ENCODE data around the gene ITPR1.
"Not testable (repeated sequence)": the region's sequence is repeated elsewhere in the genome, so short reads cannot be mapped to it uniquely, and the experiment has no call there.

Gene ITPR1

GRCh38 chr3:4493014-4493940 lies at the start of gene ITPR1:
Gene ITPR1, plus strand, starts transcription at chr3:4493348. Its CDS starts 23,144 bp downstream, at chr3:4516492.
- peak; percentile 92 to 99 for DNase-seq (ENCODE audit: low read depth in 2 of 2)

GRCh38 chr3:4447295-4447999 lies 45.7 kb upstream of the ITPR1 start:
- no peak for DNase-seq (ENCODE audit: low read depth in 2 of 2)

GRCh38 chr3:4448187-4448586 lies 45.0 kb upstream of the ITPR1 start:
- no peak for DNase-seq (ENCODE audit: low read depth in 2 of 2)

GRCh38 chr3:4449043-4449805 lies 43.9 kb upstream of the ITPR1 start:
- DNase-seq (ENCODE audit: low read depth in 2 of 2) = no peak

GRCh38 chr3:4454142-4454541 lies 39.0 kb upstream of the ITPR1 start:
- no peak for DNase-seq (ENCODE audit: low read depth in 2 of 2)

GRCh38 chr3:4456780-4457179 lies 36.4 kb upstream of the ITPR1 start:
- not testable (repeated sequence) for DNase-seq (ENCODE audit: low read depth in 2 of 2)

- no peak for DNase-seq (ENCODE audit: low read depth in 2 of 2)
Measured at GRCh38 chr3:4458961-4459360, 34.2 kb upstream of the ITPR1 start.

GRCh38 chr3:4460334-4460733 lies 32.8 kb upstream of the ITPR1 start:
- no peak for DNase-seq (ENCODE audit: low read depth in 2 of 2)

GRCh38 chr3:4461468-4462090 lies 31.6 kb upstream of the ITPR1 start:
- DNase-seq (ENCODE audit: low read depth in 2 of 2) = no peak

GRCh38 chr3:4462369-4463040 lies 30.6 kb upstream of the ITPR1 start:
- DNase-seq (ENCODE audit: low read depth in 2 of 2) = no peak

- no peak for DNase-seq (ENCODE audit: low read depth in 2 of 2)
Measured at GRCh38 chr3:4464576-4464975, 28.6 kb upstream of the ITPR1 start.

GRCh38 chr3:4466741-4467521 lies 26.2 kb upstream of the ITPR1 start, which contains the start of gene SUMF1:
Gene SUMF1, minus strand, starts transcription at chr3:4467269. Its CDS starts 24 bp downstream, at chr3:4467245.
- peak; percentile 56 to 57 for DNase-seq (ENCODE audit: low read depth in 2 of 2)

GRCh38 chr3:4467522-4467867 lies 25.7 kb upstream of the ITPR1 start:
- no peak for DNase-seq (ENCODE audit: low read depth in 2 of 2)

- DNase-seq (ENCODE audit: low read depth in 2 of 2) = no peak
Measured at GRCh38 chr3:4471907-4472306, 21.2 kb upstream of the ITPR1 start.

- DNase-seq (ENCODE audit: low read depth in 2 of 2) = no peak
Measured at GRCh38 chr3:4472312-4472711, 20.8 kb upstream of the ITPR1 start.

- DNase-seq (ENCODE audit: low read depth in 2 of 2) = no peak
Measured at GRCh38 chr3:4472766-4473165, 20.4 kb upstream of the ITPR1 start.

GRCh38 chr3:4474683-4475490 lies 18.3 kb upstream of the ITPR1 start:
- no peak for DNase-seq (ENCODE audit: low read depth in 2 of 2)

GRCh38 chr3:4475804-4476203 lies 17.3 kb upstream of the ITPR1 start:
- no peak for DNase-seq (ENCODE audit: low read depth in 2 of 2)

- DNase-seq (ENCODE audit: low read depth in 2 of 2) = no peak
Measured at GRCh38 chr3:4476496-4476895, 16.7 kb upstream of the ITPR1 start.

Measured in activated CD8-positive, alpha-beta memory T cell treated with anti-CD3 and anti-CD28 coated beads for 4 hours (primary cell).